Right lobe of liver (tissue), 4 donors: ENCODE results near the gene ALMS1.
"Not testable (repeated sequence)": the region's sequence is repeated elsewhere in the genome, so short reads cannot be mapped to it uniquely, and the experiment has no call there.

Source experiments
- CTCF ChIP-seq, 4 donors: fragments of 200-600 bp in 3 of 4; fragments of 450-650 bp in 1 of 4; IDR thresholded peaks; one replicate each; pipeline versions ENCODE4 v1.5.1 to v1.8.0; 2016 to 2022; ENCODE audit warnings: antibody characterized with exemption in 4 of 4, mild to moderate bottlenecking in 2 of 4
- POLR2A ChIP-seq: fragments of 450-650 bp; IDR thresholded peaks from one replicate; pipeline ENCODE4 v1.6.1; 2017; ENCODE audit warnings: antibody characterized with exemption, mild to moderate bottlenecking
- donor health status: DM: no; HTN: no; CAD: no.
- donor health status: DM: no; HTN: no; CAD: no.
- donor health status: DM: no; HTN: yes; CAD: no.

GRCh38 chr2:73604589-73604988 is 219.0 kb downstream of the ALMS1 start:
- not testable (repeated sequence) for TF ChIP-seq CTCF (IDR thresholded peaks at IDR 0.05); POLR2A
